Thyroid gland (tissue), 4 donors: ENCODE data around the gene CTNS. TPM values are rescaled to one million over a fixed set of nuclear protein-coding genes. Genes with fewer than 3 reads are reported as not detected.

Experiments used
- DNase-seq, 2 donors: peaks; one replicate each; pipeline ENCODE4 v3.0.0-alpha.2; 2019
- H3K27ac ChIP-seq, 3 donors: fragments of 200-600 bp; sonication (generic); 1 replicate in 2 of 3; 2 replicates in 1 of 3; pipeline ENCODE4 v1.5.1; 2016 to 2019; ENCODE audit warnings: mild to moderate bottlenecking in 1 of 3, moderate library complexity in 1 of 3
- H3K27me3 ChIP-seq: fragments of 200-600 bp; sonication (generic); one replicate; pipeline ENCODE4 v1.5.1; 2019
- H3K36me3 ChIP-seq, 2 donors: fragments of 200-600 bp; sonication (generic); one replicate each; pipeline ENCODE4 v1.5.1; 2016 to 2019
- H3K4me1 ChIP-seq, 2 donors: fragments of 200-600 bp; sonication (generic); one replicate each; pipeline ENCODE4 v1.5.1; 2017 to 2019
- H3K4me3 ChIP-seq, 3 donors: fragments of 200-600 bp; sonication (generic); replicated peaks in 1 of 3; 1 replicate in 2 of 3; 2 replicates in 1 of 3; pipeline ENCODE4 v1.5.1; 2016; ENCODE audit warnings: mild to moderate bottlenecking in 1 of 3
- H3K9me3 ChIP-seq: fragments of 200-600 bp; sonication (generic); one replicate; pipeline ENCODE4 v1.5.1; 2017
- POLR2A ChIP-seq, 2 donors: fragments of 450-650 bp; IDR thresholded peaks; one replicate each; pipeline ENCODE4 v1.6.1; 2017; ENCODE audit warnings: antibody characterized with exemption in 2 of 2, mild to moderate bottlenecking in 2 of 2, moderate library complexity in 1 of 2
- WGBS, 2 donors: methylation state at CpG; one replicate each; pipeline ENCODE4 v1.1.5; 2017; 5-methylcytosine and 5-hydroxymethylcytosine counted together
- intact Hi-C: fragments of 100-400 bp; cut with DNase I; formaldehyde crosslinking; loops from one replicate; pipeline ENCODE4 v1.15.1; 2023
- total RNA-seq, 4 donors: library from RNA; depleted of rRNA; stranded (reverse); fragments of >200 nt; gene quantifications; one replicate each; pipeline ENCODE4 v1.2.3, GENCODE V29; 2016
- TF ChIP-seq, protein P1 (sequence below), 6 experiments: fragments of 200-600 bp in 3 of 6; fragments of 450-650 bp in 3 of 6; sonication (generic) in 3 of 6; IDR thresholded peaks; one replicate each; pipeline ENCODE4 v1.5.1; 2016 to 2019; ENCODE audit warnings: antibody characterized with exemption in 6 of 6, mild to moderate bottlenecking in 2 of 6, inconsistent platforms in 1 of 6, moderate library complexity in 1 of 6

The CTNS gene
- total RNA-seq, 4 donors from 2014 or later, result 21.4 to 36.6 (median 28.6) TPM

DNA sequence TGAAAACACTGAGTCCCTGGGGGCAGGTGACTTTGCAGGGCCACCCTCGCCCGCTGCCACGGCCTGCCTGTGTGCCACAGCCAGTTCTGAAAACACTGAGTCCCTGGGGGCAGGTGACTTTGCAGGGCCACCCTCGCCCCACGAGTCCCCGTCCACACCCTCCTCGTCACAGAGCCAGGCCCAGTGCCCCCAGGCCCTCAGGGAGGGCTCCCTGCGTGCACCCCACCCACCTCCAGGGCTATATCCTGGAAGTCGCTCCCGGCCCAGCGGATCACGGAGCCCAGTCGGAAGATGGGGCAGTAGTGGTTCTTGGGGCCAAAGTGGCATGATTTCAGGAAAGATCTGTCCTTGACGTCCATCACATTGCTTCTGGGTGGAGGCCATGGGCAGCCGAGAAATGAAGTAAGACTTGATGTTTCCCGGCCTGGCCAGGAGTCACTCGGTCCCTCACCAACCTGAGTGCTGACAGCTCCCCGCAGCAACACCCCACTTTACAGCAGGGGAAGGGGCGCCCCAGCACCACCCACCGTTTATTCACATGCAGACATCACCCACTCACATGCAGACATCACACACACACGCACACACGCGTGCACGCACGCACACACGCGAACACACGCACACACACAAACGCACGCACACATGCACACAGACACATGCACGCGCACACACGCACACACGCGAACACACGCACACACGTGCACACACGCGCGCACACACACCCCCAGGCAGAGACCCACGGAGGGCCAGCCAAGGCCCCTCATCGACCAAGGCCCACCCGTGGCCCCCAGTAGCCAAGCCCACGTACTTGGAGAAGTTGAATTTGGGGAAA lies 52.9 kb downstream of the CTNS start:
- Histone ChIP-seq H3K27me3 (no peaks in the 10 kb centered on the region), H3K9me3 (no peaks in the 10 kb centered on the region), H3K4me1 (no peaks in the 10 kb centered on the region), H3K4me3 (no peak overlapping the region), H3K36me3 (no peaks in the 10 kb centered on the region), H3K27ac (no peak overlapping the region)
- no peak for DNase-seq
- TF ChIP-seq, protein P1, sequence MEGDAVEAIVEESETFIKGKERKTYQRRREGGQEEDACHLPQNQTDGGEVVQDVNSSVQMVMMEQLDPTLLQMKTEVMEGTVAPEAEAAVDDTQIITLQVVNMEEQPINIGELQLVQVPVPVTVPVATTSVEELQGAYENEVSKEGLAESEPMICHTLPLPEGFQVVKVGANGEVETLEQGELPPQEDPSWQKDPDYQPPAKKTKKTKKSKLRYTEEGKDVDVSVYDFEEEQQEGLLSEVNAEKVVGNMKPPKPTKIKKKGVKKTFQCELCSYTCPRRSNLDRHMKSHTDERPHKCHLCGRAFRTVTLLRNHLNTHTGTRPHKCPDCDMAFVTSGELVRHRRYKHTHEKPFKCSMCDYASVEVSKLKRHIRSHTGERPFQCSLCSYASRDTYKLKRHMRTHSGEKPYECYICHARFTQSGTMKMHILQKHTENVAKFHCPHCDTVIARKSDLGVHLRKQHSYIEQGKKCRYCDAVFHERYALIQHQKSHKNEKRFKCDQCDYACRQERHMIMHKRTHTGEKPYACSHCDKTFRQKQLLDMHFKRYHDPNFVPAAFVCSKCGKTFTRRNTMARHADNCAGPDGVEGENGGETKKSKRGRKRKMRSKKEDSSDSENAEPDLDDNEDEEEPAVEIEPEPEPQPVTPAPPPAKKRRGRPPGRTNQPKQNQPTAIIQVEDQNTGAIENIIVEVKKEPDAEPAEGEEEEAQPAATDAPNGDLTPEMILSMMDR (IDR thresholded peaks at IDR 0.05), result no peak
- no peak for TF ChIP-seq POLR2A (IDR thresholded peaks at IDR 0.05)
- WGBS, 2 donors, result 90 to 93% methylated on average over 30 to 38 of the region's 44 CpGs
- intact Hi-C loops, result no loop called here

DNA sequence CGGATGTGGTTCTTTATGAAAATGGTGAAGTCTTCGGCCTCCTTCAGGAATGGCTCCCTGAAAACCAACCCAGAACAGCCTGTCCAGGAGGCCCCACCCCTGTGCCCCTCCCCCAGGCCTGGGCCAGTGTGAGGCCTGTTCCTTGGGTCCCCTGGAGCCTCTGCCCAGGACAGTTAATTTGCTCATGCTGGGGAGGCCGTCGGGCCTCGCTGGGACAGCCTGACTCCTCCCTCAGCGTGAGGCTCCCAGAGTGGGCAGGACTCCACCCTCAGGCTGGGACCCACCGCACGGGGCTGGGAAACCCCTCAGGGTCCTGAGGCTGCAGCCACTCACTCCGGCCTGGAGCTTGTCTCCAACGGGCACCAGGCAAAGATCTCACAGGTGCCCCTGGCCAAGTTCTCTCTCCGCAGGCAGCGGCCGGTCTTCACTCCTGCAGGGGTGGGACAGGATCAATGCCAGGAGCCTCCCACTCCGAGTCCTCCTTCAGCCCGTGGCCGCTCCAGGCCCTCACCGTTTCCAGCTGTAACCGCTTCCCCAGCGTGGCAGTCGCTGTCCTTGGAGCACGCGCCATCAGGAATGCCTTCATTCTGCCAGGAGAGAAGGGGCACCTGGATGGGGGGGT lies 53.6 kb downstream of the CTNS start:
- Histone ChIP-seq H3K4me3 (no peak overlapping the region), H3K27ac (no peak overlapping the region), H3K36me3 (no peaks in the 10 kb centered on the region), H3K9me3 (no peaks in the 10 kb centered on the region), H3K4me1 (peaks cover 0 to 3% of the 10 kb centered on the region in 2 donors), H3K27me3 (peaks cover 3% of the 10 kb centered on the region)
- WGBS, 2 donors, result 66 to 83% methylated on average over 11 to 18 of the region's 22 CpGs
- intact Hi-C loops, result no loop called here
- TF ChIP-seq, protein P1 (IDR thresholded peaks at IDR 0.05), result no peak
- no peak for TF ChIP-seq POLR2A (IDR thresholded peaks at IDR 0.05)
- DNase-seq, result no peak

DNA sequence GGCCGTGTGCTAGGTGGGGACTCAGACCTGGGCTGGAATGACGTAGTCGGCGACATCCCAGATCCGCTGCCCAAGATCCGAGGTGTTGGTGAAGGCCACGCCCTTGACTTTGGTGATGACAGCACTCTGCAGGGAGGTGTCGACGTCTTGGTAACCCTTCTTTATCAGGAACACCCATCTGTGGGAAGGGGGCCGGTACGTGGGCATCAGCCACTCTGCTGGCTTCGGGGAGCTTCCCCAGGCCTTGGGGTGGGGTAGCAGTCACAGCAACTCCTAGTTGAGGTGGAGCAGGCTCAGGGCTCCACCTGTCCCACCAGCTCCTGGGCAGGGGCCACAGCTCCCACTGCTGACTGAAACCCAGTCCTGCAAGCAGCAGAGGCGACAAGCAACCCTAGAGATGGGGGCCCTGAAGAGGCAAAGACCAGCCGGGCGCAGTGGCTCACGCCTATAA lies 55.1 kb downstream of the CTNS start:
- intact Hi-C loops, result no loop called here
- TF ChIP-seq, protein P1 (IDR thresholded peaks at IDR 0.05), result no peak
- no peak for TF ChIP-seq POLR2A (IDR thresholded peaks at IDR 0.05)
- Histone ChIP-seq H3K36me3 (no peaks in the 10 kb centered on the region), H3K27ac (no peak overlapping the region), H3K9me3 (no peaks in the 10 kb centered on the region), H3K27me3 (peaks cover 3% of the 10 kb centered on the region), H3K4me1 (peaks cover 7 to 14% of the 10 kb centered on the region in 2 donors), H3K4me3 (no peak overlapping the region)
- DNase-seq, result no peak
- 72 to 83% methylated on average over 8 to 16 of the region's 16 CpGs for WGBS, 2 donors

DNA sequence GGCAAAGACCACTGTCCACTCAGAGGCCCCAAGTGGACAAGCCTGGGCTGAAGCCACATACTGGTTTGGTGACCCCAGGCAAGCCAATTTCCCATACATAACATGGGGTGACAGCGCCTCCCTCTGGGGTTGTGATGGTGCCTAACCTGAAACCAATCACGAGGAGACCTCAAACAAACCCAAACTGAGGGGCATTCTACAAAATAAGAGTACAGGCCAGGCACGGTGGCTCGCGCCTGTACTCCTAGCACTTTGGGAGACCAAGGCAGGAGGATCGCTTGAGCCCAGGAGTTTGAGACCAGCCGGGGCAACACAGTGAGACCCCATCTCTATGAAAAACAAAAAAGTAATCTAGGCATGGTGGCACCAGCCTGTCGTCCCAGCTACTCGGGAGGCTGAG lies 55.8 kb downstream of the CTNS start:
- TF ChIP-seq, protein P1 (IDR thresholded peaks at IDR 0.05), result no peak
- TF ChIP-seq POLR2A (IDR thresholded peaks at IDR 0.05), result no peak
- DNase-seq, result no peak
- Histone ChIP-seq H3K36me3 (no peaks in the 10 kb centered on the region), H3K9me3 (no peaks in the 10 kb centered on the region), H3K27me3 (peaks cover 3% of the 10 kb centered on the region), H3K4me3 (no peak overlapping the region), H3K27ac (no peak overlapping the region), H3K4me1 (peaks cover 7 to 14% of the 10 kb centered on the region in 2 donors)
- intact Hi-C loops, result no loop called here
- 86 to 88% methylated on average over 9 of the region's 9 CpGs for WGBS, 2 donors

DNA sequence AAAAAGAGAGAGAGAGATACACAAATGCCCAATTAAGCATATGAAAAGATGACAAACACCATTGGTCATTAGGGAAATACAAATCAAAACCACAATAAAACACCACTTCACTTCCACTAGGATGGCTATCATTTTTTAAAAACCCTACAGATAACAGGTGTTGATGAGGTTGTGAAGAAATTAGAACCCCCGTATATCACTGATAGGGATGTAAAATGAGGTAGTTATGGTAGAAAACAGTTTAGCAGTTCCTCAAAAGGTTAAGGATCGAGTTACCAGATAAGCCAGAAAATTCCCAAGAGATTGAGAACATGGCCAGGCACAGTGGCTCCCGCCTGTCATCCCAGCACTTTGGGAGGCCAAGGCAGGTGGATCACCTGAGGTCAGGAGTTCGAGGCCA lies 56.6 kb downstream of the CTNS start:
- H3K27me3 ChIP-seq, result peaks cover 3% of the 10 kb centered on the region
- peaks cover 7 to 14% of the 10 kb centered on the region in 2 donors for H3K4me1 ChIP-seq

More for the DNA sequence above, 56.6 kb downstream of the CTNS start:
- Histone ChIP-seq H3K9me3 (no peaks in the 10 kb centered on the region), H3K4me3 (no peak overlapping the region), H3K27ac (no peak overlapping the region), H3K36me3 (no peaks in the 10 kb centered on the region)
- DNase-seq, result no peak
- TF ChIP-seq POLR2A (IDR thresholded peaks at IDR 0.05), result no peak
- TF ChIP-seq, protein P1 (IDR thresholded peaks at IDR 0.05), result no peak
- WGBS, 2 donors, result 70 to 79% methylated on average over 4 of the region's 4 CpGs
- intact Hi-C loops, result no loop called here
